A673 (cell line): ENCODE measurements around the gene NEDD8.

Experiments used
- EZH2 ChIP-seq: fragments of 200-600 bp; sonication (generic); IDR thresholded peaks from 2 replicates; pipeline ENCODE4 v1.6.1; 2017; ENCODE audit warnings: borderline replicate concordance, low read depth, mild to moderate bottlenecking, mixed read lengths, antibody characterized with exemption, low read length; ENCODE audit not compliant: poor library complexity, severe bottlenecking
- TF ChIP-seq, protein P1 (sequence below): fragments of 300-800, 200-600 bp; sonication (generic); conservative IDR thresholded peaks from 2 replicates; pipeline ENCODE4 v1.5.1; 2017; ENCODE audit warnings: low read depth, mild to moderate bottlenecking, antibody characterized with exemption, low read length, moderate library complexity, mixed read lengths

DNA sequence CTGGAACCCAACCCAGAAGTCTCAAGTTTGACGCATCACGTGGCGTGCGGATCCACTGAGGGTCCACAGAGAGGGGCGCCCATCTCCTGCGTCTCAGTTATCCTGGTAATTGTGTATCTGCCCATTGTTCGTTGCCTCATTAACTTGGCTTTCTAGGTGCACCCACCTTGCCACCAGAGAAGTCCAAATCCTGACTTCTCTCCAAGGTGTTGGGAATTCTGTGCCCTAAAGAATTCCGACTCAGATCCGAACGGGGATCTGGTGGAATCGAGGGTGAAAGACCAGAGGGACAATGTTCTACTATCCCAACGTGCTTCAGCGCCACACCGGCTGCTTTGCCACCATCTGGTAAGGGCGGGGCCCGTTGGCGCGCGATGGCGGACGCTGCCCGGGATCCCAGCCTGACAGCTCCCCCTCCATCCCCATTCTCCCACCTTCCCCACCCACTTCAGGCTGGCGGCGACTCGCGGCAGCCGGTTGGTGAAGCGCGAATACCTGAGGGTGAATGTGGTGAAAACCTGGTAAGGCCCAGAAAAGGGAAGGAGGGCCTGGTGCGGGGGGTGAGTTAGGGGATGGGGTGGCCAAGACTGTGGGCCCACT is 59.8 kb downstream of the NEDD8 start:
- TF ChIP-seq, protein P1, sequence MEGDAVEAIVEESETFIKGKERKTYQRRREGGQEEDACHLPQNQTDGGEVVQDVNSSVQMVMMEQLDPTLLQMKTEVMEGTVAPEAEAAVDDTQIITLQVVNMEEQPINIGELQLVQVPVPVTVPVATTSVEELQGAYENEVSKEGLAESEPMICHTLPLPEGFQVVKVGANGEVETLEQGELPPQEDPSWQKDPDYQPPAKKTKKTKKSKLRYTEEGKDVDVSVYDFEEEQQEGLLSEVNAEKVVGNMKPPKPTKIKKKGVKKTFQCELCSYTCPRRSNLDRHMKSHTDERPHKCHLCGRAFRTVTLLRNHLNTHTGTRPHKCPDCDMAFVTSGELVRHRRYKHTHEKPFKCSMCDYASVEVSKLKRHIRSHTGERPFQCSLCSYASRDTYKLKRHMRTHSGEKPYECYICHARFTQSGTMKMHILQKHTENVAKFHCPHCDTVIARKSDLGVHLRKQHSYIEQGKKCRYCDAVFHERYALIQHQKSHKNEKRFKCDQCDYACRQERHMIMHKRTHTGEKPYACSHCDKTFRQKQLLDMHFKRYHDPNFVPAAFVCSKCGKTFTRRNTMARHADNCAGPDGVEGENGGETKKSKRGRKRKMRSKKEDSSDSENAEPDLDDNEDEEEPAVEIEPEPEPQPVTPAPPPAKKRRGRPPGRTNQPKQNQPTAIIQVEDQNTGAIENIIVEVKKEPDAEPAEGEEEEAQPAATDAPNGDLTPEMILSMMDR, result no peak
- TF ChIP-seq EZH2, result no peak
